OCI-LY1 (cell line): Measurements from ENCODE around the gene MCOLN1.

Experiments used
- CTCF ChIP-seq: fragments of 200-600 bp; sonication (generic), shearing (Covaris generic); IDR thresholded peaks from 2 replicates; pipeline ENCODE4 v1.5.1; 2017; ENCODE audit warnings: mild to moderate bottlenecking, antibody characterized with exemption, low read length, moderate library complexity, mixed read lengths
- EZH2 ChIP-seq: fragments of 200-600 bp; sonication (generic), shearing (Covaris generic); IDR thresholded peaks from 2 replicates; pipeline ENCODE4 v1.8.0; 2017; ENCODE audit warnings: borderline replicate concordance, mixed run types, mild to moderate bottlenecking, antibody characterized with exemption, low read length, moderate library complexity, mixed read lengths

GRCh38 chr19:7505682-7506384, 16.6 kb upstream of the MCOLN1 start:
- TF ChIP-seq EZH2 (no peak), CTCF (no peak)
